Vagina (tissue), 2 donors: ENCODE data around the gene STRN.
"Not testable (repeated sequence)": the region's sequence is repeated elsewhere in the genome, so short reads cannot be mapped to it uniquely, and the experiment has no call there.

ENCODE experiments used
- CTCF ChIP-seq, 3 experiments: fragments of 450-650 bp in 2 of 3; fragments of 200-600 bp in 1 of 3; sonication (generic) in 1 of 3; IDR thresholded peaks; one replicate each; pipeline ENCODE4 v1.5.1; 2017 to 2019; ENCODE audit warnings: antibody characterized with exemption in 3 of 3, mild to moderate bottlenecking in 2 of 3, moderate library complexity in 2 of 3
- POLR2AphosphoS5 ChIP-seq, 2 donors: sonication (generic); formaldehyde crosslinking; IDR thresholded peaks; one replicate each; pipeline ENCODE4 v1.9.0; 2017; ENCODE audit warnings: antibody characterized with exemption in 2 of 2, mild to moderate bottlenecking in 2 of 2, low read depth in 1 of 2; ENCODE audit not compliant: insufficient read depth in 1 of 2

GRCh38 chr2:36930787-36931410, 35.4 kb downstream of the STRN start:
- TF ChIP-seq CTCF (IDR thresholded peaks at IDR 0.05); POLR2AphosphoS5 (IDR thresholded peaks at IDR 0.05; ENCODE audit: insufficient read depth in 1 of 2, low read depth in 1 of 2): not testable (repeated sequence)
